RWPE2 (cell line): Measurements from ENCODE around the gene ARRDC4.

ENCODE experiments used
- ATAC-seq: fragments of 200-7000 bp; cut with Tn5 transposase; 3 replicates; pipeline ENCODE4 v1.9.1; 2021; ENCODE audit warnings: low read depth
- DNase-seq: peaks from one replicate; pipeline ENCODE4 v3.0.0-alpha.2; 2020; ENCODE audit warnings: low spot score
- H3K27ac ChIP-seq: fragments of 450-650 bp; 2 replicates; pipeline ENCODE4 v1.5.1; 2017; ENCODE audit warnings: mild to moderate bottlenecking; ENCODE audit not compliant: poor library complexity, severe bottlenecking
- H3K27me3 ChIP-seq: fragments of 250-450 bp; sonication (Bioruptor Pico); 2 replicates; pipeline ENCODE4 v1.5.1; 2021; ENCODE audit warnings: mild to moderate bottlenecking, moderate library complexity; ENCODE audit not compliant: insufficient read depth, poor library complexity, severe bottlenecking
- H3K36me3 ChIP-seq: fragments of 250-450 bp; sonication (Bioruptor Pico); 2 replicates; pipeline ENCODE4 v1.5.1; 2020; ENCODE audit warnings: low read depth, mild to moderate bottlenecking, moderate library complexity
- H3K4me1 ChIP-seq: fragments of 250-450 bp; sonication (Bioruptor Pico); 2 replicates; pipeline ENCODE4 v1.5.1; 2021; ENCODE audit warnings: mild to moderate bottlenecking, moderate library complexity; ENCODE audit not compliant: insufficient read depth, poor library complexity, severe bottlenecking
- H3K4me3 ChIP-seq: fragments of 250-450 bp; sonication (Bioruptor Pico); 2 replicates; pipeline ENCODE4 v1.5.1; 2021; ENCODE audit warnings: mild to moderate bottlenecking, moderate library complexity; ENCODE audit not compliant: severe bottlenecking
- H3K9me3 ChIP-seq: fragments of 250-450 bp; sonication (Bioruptor Pico); 2 replicates; pipeline ENCODE4 v1.5.1; 2021; ENCODE audit warnings: mild to moderate bottlenecking, moderate library complexity; ENCODE audit not compliant: severe bottlenecking
- TF ChIP-seq, protein P1 (sequence below): fragments of 450-650 bp; IDR thresholded peaks from one replicate; pipeline ENCODE4 v1.5.1; 2017; ENCODE audit warnings: mild to moderate bottlenecking, moderate library complexity; ENCODE audit not compliant: poor library complexity, severe bottlenecking

Gene ARRDC4

DNA sequence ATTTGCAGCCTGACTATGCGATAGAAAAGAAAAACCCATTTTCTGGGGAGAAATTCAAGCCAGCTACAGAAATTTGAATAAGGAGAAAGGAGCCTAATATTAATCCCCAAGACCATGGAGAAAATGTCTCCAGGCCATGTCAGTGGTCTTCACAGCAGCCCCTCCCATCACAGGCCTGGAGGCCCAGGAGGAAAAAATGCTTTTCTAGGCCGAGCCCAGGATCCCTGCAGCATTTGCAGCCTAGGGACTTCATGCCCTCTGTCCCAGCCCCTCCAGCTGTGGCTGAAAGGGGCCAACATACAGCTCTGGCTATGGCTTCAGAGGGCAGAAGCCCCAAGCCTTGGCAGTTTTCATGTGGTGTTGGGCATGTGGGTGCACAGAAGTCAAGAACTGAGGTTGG, 26.3 kb downstream of the ARRDC4 start:
- H3K4me1 ChIP-seq, result peaks cover 5% of the 10 kb centered on the region

DNA sequence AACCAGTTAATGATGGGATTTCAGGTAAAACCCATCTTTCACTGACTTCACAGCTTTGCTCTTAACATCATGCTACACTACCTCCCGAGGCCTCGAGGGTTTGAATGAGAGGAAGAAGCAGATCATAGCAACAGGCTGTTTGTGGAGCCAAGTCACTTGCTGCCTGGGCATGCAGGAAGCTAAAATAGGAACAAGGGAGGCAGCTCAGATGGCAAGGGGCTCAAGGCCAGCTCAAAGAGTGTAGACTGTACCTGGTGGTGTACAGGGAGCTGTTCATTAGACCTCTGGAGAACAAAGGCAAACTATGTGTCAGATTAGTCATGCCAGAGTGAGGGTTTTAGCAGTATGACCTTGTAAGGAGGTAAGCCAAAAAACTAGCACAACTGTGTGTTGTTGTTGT, 28.8 kb downstream of the ARRDC4 start:
- Histone ChIP-seq H3K27ac (no peak overlapping the region), H3K27me3 (no peaks in the 10 kb centered on the region), H3K4me1 (peaks cover under 1% of the 10 kb centered on the region), H3K36me3 (no peaks in the 10 kb centered on the region), H3K9me3 (peaks cover 10% of the 10 kb centered on the region), H3K4me3 (no peak overlapping the region)
- ATAC-seq, result 0 out of 3 replicates have a peak, but pooled peaks have one; percentile 52
- DNase-seq, result no peak
- TF ChIP-seq, protein P1, sequence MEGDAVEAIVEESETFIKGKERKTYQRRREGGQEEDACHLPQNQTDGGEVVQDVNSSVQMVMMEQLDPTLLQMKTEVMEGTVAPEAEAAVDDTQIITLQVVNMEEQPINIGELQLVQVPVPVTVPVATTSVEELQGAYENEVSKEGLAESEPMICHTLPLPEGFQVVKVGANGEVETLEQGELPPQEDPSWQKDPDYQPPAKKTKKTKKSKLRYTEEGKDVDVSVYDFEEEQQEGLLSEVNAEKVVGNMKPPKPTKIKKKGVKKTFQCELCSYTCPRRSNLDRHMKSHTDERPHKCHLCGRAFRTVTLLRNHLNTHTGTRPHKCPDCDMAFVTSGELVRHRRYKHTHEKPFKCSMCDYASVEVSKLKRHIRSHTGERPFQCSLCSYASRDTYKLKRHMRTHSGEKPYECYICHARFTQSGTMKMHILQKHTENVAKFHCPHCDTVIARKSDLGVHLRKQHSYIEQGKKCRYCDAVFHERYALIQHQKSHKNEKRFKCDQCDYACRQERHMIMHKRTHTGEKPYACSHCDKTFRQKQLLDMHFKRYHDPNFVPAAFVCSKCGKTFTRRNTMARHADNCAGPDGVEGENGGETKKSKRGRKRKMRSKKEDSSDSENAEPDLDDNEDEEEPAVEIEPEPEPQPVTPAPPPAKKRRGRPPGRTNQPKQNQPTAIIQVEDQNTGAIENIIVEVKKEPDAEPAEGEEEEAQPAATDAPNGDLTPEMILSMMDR, result no peak

More for the DNA sequence above, 26.3 kb downstream of the ARRDC4 start:
- Histone ChIP-seq H3K9me3 (peaks cover 10% of the 10 kb centered on the region), H3K27ac (no peak overlapping the region), H3K4me3 (no peak overlapping the region), H3K27me3 (no peaks in the 10 kb centered on the region), H3K36me3 (no peaks in the 10 kb centered on the region)
- ATAC-seq (no peak), DNase-seq (no peak)
- TF ChIP-seq, protein P1, result no peak

DNA sequence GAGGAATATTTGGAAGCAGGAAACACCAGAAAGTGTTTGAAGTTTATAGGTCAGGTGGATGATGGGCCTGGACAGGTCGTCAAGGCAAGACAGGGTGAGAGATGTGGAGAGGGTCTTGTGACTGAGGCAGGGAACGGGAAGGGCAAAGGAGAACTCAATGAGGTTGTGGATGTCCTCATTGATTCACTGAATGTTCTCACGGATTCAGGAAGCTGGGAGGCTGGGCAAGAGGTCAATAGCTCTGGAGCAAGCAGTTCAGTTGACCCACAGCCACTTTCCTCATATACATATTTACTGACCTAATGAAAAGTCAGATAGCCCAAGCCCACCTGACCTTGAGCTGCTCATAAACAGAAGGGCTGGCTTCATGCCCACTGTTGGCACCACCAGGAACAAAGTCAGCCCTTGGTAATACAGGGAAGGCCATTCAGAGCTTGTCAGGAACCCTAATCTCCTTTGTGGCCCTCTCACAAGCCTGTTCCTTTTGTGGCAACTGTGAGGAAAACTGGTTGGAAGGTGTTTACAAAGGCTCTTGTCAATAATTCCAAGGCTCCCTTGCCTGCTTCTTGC, 31.6 kb downstream of the ARRDC4 start:
- Histone ChIP-seq H3K9me3 (peaks cover 4% of the 10 kb centered on the region), H3K27ac (no peak overlapping the region), H3K4me1 (peaks cover 12% of the 10 kb centered on the region), H3K27me3 (no peaks in the 10 kb centered on the region), H3K4me3 (no peak overlapping the region), H3K36me3 (no peaks in the 10 kb centered on the region)
- DNase-seq, result no peak
- ATAC-seq, result no peak
- TF ChIP-seq, protein P1, result no peak

DNA sequence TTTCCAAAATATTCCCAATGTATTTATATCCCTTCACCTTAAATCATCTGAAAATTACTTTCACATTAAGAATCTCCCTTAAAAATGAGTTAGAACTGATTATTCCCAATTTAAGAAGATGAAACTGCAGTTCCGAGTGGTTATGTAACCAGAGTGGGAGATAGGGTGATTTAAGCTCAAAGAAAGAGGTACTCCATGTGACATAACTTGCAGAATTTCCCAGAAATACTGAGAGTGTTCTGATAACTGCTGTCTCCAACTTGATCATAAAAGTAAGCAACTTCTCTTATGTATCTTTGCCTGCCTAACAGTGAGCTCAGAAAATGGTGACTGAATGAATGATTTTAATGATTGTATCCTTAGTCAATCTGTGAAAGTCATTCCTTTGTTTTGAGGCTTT, 32.3 kb downstream of the ARRDC4 start:
- Histone ChIP-seq H3K4me1 (peaks cover 12% of the 10 kb centered on the region), H3K27ac (no peak overlapping the region)

DNA sequence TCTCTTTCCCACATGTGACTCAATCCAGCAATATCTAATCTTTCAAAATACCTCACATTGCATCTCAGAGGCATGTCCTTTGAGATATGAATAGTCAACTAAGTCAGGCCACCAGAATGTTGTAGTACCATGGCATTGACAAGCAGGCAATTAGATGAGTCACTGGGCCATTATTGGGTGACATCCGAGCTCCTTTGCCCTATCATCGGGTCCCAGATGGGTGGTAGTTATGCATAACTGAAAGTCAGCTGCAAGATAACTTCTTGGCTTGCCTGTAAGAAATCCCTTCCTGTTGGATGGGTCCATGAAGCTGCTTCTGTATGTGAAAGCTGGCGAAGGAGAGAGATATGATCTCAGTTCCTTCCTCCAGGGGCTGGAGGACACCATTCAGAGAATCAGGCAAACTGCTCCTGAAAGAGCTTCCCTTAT, 32.8 kb downstream of the ARRDC4 start:
- H3K27me3 ChIP-seq, result no peaks in the 10 kb centered on the region
- H3K9me3 ChIP-seq, result no peaks in the 10 kb centered on the region
- no peak for ATAC-seq
- H3K27ac ChIP-seq, result no peak overlapping the region
- no peak for DNase-seq
- peaks cover 12% of the 10 kb centered on the region for H3K4me1 ChIP-seq
- no peak overlapping the region for H3K4me3 ChIP-seq
- TF ChIP-seq, protein P1, result no peak
- H3K36me3 ChIP-seq, result no peaks in the 10 kb centered on the region

More for the DNA sequence above, 32.3 kb downstream of the ARRDC4 start:
- no peak for DNase-seq
- H3K4me3 ChIP-seq, result no peak overlapping the region
- TF ChIP-seq, protein P1, result no peak
- no peaks in the 10 kb centered on the region for H3K9me3 ChIP-seq
- H3K27me3 ChIP-seq, result no peaks in the 10 kb centered on the region
- no peak for ATAC-seq
- no peaks in the 10 kb centered on the region for H3K36me3 ChIP-seq
